SIG-M5 treated with dmso at 0.1 percent for 504 hours (cell line): ENCODE results near the gene ARHGEF1.
A peak's percentile ranks its signal among the peaks of the same experiment; 100 is the strongest.

Experiments used
- DNase-seq: peaks from one replicate; lab custom pipeline; 2025; ENCODE audit not compliant: unreplicated experiment; lab: John Stamatoyannopoulos, UW

ARHGEF1 gene, protein sequence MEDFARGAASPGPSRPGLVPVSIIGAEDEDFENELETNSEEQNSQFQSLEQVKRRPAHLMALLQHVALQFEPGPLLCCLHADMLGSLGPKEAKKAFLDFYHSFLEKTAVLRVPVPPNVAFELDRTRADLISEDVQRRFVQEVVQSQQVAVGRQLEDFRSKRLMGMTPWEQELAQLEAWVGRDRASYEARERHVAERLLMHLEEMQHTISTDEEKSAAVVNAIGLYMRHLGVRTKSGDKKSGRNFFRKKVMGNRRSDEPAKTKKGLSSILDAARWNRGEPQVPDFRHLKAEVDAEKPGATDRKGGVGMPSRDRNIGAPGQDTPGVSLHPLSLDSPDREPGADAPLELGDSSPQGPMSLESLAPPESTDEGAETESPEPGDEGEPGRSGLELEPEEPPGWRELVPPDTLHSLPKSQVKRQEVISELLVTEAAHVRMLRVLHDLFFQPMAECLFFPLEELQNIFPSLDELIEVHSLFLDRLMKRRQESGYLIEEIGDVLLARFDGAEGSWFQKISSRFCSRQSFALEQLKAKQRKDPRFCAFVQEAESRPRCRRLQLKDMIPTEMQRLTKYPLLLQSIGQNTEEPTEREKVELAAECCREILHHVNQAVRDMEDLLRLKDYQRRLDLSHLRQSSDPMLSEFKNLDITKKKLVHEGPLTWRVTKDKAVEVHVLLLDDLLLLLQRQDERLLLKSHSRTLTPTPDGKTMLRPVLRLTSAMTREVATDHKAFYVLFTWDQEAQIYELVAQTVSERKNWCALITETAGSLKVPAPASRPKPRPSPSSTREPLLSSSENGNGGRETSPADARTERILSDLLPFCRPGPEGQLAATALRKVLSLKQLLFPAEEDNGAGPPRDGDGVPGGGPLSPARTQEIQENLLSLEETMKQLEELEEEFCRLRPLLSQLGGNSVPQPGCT

DNA sequence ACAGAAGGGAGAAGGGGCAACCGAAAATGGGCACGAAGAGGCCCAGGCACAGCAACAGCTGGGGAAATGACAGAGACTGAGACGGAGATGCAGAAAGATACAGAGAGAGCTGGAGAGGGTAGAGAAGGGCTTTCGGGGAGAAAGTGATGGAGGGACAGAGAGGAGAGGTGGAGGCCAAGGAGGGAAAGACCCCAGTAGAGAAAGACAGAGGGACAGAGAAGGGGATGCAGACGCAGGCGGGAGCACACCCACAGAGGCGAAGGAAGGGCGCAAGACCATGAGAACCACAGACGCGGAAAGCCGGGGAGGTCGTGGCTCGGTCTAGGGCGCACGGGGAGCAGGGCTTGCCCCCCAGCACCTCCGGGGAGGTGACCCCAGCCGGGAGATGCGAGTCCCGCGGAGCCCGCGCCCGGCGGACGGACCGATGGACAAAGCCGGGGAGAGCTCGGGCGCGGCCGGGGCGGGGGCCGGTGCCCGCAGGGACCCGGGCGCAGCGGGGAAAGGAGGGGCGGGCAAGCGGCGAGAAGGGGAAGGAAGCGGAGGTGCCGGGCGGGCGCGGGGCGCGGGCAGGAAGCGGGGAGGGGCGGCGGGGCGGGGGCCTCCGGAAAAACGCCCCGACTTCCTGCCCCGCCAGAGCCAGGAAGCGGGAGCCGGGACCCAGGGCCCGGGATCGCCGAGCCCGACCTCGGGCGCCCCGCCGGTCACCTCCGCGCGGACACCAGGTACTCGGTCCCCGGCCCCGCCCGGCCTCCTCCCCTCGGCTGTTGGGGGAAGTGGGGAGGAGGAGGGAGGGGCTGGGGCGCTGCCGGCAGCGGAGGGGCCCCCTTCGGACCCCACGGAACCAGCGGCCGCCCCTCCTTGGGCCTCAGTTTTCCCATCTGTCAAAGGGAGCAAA is at the start of gene ARHGEF1:
TSS of gene ARHGEF1 (plus strand) at position 617 of the 895 bp plus-strand sequence. CDS start 4,899 bp downstream, outside the sequence.
- peak; percentile 39 for DNase-seq

DNA sequence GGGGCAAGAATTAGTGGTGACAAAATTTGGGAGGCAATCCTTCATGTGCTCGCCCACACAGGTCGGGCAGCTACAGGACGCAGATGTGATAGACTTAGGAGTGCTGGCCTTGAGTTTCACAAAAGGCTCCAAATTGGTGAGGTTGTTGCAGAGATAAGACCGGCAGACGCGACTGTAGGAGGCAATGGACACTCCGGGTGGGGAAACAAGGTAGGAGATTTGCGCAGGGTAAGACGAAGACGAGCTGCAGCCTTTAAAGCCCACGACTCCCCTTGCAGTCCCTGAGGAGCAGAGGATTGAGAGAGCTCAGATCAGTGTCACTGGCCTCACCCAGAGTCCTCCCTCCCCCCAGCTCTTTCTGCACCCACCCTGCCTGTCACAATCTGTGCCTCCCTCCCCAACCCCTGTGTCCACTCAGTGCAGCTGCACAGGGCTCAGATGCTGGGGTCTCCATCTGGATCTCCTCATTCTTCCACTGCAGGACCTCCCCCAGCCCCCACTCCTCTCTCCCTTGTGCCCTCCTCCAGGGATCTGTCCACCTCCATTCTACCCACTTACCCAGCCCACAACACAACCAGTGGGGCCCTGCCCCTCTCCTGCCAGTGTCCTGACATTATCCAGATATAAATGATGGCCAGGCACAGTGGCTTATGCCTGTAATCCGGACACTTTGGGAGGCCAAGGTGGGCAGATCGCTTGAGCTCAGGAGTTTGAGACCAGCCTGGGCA is 44.8 kb upstream of the ARHGEF1 start:
- no peak for DNase-seq

DNA sequence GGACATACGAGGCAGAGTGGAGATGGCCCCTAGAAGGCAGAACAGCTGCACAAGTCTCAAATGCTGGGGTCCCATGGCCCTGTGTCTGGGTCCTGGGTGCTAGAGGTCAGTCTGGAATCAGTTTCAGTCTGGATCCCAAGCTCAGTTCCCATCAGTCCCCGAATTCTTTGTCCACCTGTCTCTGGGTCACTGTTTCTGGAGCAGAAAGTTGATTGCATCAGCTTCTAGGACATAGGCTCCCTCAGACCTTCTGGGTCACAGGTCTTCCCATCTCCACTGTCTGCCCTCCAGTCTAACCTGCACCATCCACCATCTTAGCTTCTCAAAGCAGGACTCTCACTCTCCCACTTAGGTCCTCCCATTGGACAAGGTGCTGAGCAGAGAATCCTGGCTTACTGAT is 43.8 kb upstream of the ARHGEF1 start:
- no peak for DNase-seq

DNA sequence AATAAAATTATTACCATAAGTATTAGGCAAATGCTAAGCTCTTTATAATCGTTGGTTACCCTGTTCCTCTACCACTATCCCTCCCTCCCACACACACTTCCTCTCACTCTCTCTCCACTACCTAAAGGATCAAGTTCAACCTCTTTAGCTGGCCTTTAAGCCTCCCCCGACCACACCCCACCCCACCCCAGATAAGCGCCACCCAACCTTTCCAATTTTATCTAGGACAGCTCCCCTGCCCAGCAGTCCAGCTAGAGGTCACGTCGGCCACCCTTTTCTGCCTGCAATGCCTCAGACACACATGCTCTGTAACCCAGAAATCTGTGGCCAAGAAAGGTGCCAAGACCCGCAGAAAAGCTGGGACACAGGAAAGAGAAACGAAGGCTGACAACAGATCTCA is 39.6 kb upstream of the ARHGEF1 start:
- DNase-seq: no peak

DNA sequence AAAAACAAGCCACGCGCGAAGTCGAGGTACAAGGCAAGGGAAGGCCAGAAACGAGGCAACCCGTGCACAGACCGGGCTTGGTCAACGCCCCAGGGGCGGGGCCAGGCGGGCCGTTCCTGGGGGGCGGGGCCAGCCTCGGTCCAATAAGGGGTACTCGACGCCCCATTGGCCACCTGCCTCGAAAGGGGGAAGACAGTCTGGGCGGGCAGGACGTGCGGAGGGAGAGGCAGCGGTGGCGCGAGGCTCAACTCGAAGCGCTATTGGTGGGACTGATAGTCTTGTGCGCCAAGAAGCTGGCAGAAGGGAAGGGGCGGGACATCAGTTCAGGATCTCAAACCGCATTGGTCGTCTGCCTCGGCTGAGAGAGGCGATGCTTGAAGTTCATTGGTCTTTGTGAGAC is 38.4 kb upstream of the ARHGEF1 start, which contains the start of gene LYPD4:
TSS of gene LYPD4 (minus strand) at position 83 of the 400 bp plus-strand sequence. CDS start 5,398 bp downstream, outside the sequence.
- no peak for DNase-seq

DNA sequence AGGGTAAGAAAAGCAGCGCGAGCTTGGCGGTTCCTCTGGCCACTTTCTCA is 38.2 kb upstream of the ARHGEF1 start, which contains the start of gene DMRTC2:
TSS of gene DMRTC2 (plus strand) at position 42 of the 50 bp plus-strand sequence. CDS start 2,387 bp downstream, outside the sequence.
- DNase-seq: no peak

DNA sequence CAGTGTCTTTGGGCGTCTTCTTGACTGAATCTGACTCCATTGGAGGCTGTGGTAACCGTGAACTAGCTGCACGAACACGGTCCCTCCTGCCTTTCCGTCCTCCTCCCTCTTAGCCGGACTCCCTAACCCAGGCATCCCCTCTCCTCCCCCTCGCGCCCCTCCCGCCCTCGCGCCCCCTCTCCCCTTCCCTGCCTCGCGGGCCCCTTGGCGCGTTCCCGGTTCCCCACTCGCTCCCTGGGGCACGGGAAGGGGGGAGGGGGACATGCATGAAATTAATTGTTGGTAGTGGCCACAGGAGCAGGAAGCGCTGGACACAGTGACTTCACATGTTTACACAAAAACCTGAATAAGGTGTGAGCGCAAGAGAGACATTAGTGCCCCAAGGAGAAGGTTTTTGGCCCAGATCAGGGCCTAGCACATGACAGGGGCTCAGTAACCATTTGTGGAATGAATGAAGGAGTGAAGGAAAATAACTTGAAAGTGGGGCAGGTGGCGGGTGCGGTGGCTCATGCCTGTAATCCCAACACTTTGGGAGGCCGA is 37.9 kb upstream of the ARHGEF1 start:
- no peak for DNase-seq

DNA sequence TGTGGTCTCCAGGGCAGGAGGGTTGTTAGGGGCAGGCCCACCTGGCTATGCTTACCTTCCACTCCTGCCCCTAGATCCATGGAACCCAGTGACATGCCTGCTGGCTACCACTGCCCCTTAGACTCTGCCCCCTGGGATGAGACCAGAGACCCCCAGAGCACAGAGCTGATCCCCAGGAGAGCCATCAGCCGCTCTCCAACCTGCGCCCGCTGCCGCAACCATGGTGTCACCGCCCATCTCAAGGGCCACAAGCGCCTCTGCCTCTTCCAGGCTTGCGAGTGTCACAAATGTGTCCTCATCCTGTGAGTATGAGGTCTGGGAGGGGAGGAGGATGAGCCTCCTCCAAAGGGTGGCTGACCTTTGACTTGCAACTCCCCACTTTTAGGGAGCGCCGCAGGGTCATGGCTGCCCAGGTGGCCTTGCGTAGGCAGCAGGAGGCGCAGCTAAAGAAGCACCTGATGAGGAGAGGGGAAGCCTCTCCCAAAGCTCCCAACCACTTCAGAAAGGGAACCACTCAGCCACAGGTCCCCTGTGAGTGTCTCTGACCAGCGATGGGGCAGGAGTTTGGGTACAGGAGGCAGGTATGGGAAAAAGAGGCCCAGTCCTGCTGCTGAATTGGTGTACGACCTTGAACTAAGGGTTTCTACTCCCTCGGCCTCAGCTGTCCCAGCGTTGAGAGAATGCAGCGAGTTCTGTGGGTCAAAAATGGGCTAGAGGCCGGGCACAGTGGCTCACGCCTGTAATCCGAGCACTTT is 35.5 kb upstream of the ARHGEF1 start:
- DNase-seq: no peak

DNA sequence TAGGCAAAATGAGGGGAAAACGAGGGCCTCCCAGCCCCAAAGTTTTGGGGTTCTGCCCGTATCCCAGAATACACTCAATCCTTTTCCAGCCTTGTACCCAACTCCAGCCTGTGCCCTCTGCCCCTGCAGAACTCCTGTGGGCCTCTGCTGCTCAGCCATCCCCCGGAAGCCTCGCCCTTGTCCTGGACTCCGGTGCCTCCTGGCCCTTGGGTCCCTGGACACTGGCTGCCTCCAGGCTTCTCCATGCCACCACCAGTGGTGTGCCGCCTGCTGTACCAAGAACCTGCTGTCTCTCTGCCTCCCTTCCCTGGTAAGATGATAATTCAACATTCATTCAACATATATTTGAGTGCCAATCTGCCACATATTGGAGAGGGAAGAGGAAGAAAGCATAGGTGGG is 34.3 kb upstream of the ARHGEF1 start:
- no peak for DNase-seq

DNA sequence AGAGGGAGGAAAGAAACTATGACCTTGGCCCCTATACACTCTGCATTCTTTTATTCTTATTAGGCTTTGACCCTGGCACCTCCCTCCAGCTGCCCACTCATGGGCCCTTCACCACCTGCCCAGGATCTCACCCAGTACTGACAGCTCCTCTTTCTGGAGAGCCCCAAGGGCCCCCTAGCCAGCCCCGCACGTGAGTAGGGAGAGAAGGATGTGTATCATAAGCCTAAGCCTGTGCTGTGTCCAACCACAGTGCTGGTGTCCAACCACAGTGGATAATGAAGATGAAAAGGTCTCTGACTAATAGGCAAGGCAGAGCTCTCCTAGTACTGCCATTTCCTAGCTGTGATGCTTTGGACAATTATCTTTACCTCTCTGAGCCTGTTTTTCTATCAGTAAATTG is 33.9 kb upstream of the ARHGEF1 start:
- no peak for DNase-seq

DNA sequence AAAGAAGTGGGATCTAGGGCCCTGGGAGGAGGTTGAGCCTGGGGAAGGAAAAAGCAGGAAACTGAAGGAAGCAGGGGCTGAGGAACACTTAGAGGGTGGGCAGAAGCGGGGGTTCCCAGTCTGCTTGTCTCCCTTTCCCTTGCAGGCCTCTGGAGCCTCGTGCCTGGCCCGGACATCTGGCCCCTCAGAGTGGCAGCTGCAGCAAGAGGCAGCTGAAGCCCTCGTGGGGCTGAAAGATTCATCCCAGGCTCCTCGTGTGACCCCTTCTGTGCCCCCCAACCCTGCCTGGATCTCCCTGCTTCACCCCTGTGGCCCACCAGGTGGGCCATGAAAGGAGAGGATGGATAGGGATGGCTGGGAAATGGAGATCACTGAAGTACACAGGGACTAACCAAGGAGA is 32.6 kb upstream of the ARHGEF1 start:
- no peak for DNase-seq

DNA sequence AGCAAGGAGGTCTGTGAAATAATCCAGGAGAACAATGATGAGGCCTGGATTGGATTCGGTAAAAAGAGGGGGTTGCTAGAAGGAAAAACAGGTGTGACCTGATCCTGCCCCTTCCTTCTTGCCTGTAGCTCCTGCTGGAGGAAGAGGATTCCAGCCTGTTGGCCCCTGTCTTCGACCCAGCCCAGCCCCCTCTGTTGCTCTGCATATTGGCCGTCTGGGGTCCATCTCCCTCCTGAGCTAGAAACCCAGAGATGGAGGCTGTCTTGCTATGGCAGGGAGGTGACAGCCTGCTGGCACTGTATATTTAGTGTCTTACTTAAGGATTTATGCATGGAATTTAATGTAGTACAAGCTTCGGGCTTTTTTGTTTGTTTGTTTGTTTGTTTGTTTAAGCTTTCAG is 31.5 kb upstream of the ARHGEF1 start:
- DNase-seq: no peak

DNA sequence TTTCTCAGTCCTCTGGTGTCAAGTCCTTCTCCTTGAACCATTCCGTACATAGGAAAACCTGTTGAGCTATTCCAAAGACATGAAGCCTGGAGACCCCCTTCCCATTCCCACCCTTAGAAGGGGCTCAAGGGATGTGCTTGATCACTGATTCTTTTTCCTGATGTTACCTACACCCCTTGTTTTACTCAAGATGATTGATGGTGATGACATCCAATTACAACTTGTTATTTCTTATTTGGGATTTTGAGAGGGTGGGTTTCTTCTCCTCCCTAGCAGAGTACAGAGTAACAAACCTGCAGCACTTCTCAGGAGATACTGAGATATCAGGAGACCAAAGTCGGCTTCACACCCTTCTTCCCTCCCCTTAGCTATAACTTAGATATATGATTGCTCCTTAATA is 29.6 kb upstream of the ARHGEF1 start:
- DNase-seq: no peak

DNA sequence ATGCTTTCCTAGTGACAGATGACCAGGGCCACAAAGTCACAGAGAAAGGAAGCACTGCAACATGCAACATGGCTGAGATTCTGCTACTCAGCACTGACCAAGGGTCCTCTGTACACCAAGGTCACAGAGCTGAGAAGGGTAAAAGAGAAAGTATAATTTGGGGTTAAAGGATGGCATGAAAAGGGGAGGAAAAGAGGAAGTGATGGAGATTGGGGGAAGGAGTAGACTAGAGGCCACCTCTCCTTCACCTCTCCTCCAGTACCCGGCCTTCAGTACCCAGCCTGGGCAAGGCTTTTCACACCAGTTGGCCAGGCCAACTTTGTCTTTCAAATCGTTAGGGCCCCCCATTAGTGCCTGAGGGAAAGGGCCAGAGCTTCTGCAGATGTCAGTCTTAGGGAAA is 29.2 kb upstream of the ARHGEF1 start:
- DNase-seq: no peak

DNA sequence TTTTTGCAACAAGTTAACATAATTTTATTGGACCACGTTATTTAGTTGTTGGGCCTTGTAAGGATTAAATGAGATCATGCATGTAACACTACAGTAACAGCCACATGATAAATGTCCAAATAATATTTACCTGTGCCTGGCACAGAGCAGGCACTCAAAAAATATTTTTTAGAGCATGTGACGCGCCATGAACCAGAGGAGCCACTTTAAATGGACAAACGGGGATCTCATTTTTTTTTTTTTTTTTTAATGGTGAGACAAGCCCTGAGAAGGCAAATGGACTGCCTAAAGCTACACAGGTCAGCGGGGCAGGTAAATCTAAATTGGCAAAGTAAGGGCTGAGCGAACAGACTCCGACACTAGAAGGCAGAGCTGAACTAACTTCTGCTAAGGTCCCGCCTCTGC is 23.8 kb upstream of the ARHGEF1 start:
- DNase-seq: no peak

DNA sequence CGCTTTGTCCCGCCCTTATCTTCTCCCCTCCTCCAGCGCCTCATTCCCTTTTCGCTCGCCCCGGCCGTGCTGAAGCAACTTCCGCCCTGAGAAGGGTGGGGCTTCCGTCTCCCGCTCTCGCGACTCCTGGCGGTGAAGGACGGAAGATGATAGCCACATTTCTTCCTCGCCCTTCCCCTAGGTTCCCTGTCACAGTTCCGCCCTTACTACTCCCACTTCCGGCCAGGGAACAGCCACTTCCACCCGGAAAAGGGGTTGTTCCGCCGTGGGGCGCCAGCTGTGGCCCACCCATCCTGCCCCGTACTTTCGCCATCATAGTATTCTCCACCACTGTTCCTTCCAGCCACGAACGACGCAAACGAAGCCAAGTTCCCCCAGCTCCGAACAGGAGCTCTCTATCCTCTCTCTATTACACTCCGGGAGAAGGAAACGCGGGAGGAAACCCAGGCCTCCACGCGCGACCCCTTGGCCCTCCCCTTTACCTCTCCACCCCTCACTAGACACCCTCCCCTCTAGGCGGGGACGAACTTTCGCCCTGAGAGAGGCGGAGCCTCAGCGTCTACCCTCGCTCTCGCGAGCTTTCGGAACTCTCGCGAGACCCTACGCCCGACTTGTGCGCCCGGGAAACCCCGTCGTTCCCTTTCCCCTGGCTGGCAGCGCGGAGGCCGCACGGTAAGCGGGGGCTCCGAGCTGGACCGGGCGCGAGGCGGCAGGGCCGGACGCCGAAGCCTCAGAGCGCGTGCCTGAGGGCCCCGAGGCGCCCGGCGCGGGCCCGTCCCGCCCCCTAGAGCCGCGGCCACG is 23.2 kb upstream of the ARHGEF1 start, which contains the start of gene RPS19:
TSS of gene RPS19 (plus strand) at position 638 of the 801 bp plus-strand sequence. CDS start 520 bp downstream, outside the sequence.
- peak; percentile 98 for DNase-seq

DNA sequence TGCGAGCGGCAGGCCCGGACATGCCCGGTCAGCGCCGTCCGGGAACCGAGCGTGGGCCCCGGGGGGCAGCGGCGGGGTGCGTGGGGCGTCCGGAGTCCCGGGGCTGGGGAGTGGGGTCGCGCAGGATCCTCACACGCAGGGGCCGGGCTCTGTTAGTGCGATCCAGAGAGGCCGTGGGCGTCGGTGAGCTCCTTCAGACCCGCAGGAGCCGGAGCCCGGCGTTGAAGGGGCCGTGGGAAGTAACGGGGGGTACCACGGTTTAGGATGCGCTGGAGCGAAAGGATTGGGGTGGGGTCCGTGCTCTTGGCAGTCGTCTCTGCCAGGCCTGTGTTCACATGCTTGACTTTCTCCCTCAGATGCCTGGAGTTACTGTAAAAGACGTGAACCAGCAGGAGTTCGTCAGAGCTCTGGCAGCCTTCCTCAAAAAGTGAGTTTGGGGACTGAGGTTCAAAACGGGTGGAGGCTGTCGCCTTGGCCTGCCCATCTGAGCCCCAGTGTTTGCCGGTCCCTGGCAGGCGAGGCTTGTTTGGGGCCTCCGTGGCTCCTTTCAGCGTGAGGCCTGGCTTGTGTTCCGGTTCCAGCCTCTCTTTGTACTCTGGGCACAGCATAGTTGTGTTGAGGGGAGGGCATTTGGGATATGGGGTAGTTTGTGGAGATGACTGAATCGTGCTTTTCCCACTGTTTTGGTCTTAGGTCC is 22.4 kb upstream of the ARHGEF1 start:
- no peak for DNase-seq

DNA sequence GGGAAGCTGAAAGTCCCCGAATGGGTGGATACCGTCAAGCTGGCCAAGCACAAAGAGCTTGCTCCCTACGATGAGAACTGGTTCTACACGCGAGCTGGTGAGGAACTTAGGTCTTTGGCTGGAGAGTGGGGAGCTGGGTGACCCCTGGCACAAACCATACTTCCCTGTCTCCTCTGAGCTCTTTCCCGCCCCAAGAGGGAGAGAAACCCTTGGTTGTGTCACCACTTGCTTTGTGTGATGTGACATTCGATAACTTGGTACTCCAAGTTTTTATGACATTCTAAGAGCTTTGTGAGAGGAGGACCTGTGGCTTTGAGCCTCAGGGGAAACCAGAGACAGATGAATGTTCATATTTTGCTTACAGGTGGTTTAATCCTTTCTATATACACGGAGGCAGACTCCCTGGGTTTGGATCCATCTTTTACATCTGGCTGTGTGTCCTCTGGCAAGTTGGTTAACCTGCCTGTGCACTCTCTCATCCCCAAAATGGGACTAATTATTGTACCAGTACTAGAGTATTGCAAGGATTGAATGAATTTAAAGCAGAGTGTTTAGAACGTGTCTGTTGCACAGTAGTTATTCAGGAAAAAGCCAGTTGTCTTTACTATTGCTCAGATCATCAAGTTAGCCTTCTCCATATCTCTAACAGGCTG is 21.7 kb upstream of the ARHGEF1 start:
- no peak for DNase-seq
